GM18909 (cell line): Measurements from ENCODE around the gene KCNK15.
"Not testable (repeated sequence)": the region's sequence is repeated elsewhere in the genome, so short reads cannot be mapped to it uniquely, and the experiment has no call there.

Source experiments
- ATAC-seq: cut with Tn5 transposase; IDR thresholded peaks from one replicate; pipeline ENCODE4 v1.9.1; 2021; ENCODE audit warnings: mild to moderate bottlenecking; ENCODE audit not compliant: unreplicated experiment, poor library complexity

KCNK15 gene

GRCh38 chr20:44745598-44746366 lies at the start of gene KCNK15:
Gene KCNK15, plus strand, starts transcription at chr20:44745865. Its CDS starts 46 bp downstream, at chr20:44745911.
- ATAC-seq: no peak

GRCh38 chr20:44696315-44696714 lies 49.4 kb upstream of the KCNK15 start:
- ATAC-seq: no peak

GRCh38 chr20:44697041-44697440 lies 48.6 kb upstream of the KCNK15 start:
- not testable (repeated sequence) for ATAC-seq

DNA sequence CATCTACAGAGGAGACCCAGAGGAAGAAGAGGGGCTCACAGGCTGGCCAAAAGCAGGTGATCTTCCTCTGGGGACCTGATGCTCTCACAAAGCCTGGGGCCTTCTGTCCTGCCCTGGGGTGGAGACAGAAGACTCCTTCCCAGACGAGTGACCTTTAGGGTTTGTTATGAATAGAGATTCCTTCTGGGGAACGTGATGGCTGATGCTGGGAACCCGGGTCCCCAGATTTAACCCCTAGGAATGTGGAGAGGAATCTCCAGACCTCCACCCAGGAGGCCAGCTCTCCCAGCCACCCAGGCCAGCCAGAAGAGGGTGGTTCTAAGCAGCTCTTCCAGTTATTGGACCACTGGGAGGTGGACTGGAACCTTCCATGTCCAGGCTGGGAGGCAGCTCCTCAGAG lies 47.3 kb upstream of the KCNK15 start:
- no peak for ATAC-seq

DNA sequence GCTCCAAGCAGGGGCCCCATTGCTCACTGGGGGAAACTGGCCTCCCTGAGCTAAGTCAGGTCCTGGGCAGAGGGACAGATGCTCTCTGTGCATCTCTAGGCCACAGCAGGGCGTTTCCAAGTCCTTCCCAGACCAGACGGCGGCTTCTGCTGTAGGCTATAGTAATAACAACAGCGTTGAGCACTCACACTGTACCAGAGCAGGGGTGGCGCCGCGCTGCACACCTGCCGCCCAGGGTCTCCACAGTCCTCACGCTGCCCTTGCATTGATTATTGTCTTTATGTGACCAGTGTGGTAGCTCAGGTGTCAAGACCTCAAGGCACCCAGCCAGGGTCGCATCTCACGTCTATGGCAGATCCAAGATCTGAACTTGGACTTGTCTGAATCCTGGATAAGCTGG lies 45.4 kb upstream of the KCNK15 start:
- ATAC-seq: no peak

- ATAC-seq: no peak
These were observed 44.4 kb upstream of the KCNK15 start for GRCh38 chr20:44701118-44701857.

DNA sequence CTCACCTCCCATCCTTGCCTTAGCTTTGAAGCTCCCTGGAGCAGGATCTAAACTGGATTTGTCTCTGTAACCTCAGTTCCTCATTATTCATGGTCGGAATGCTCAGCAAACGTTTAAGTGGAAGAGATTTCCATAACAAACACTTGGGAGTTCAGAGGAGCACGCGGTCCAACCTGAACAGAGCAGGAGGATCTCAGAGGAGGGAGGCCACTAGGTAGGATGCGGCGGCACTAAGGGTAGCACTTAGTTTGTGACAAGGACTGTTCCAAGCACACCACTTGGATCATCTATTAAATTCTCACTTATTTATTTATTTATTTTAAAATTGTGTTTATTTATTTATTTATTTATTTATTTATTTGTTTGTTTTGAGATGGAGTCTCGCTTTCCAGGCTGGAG lies 43.8 kb upstream of the KCNK15 start:
- ATAC-seq: no peak

- peak; percentile 66 for ATAC-seq
These were observed 42.9 kb upstream of the KCNK15 start for GRCh38 chr20:44702776-44703175.

- no peak for ATAC-seq
These were observed 42.3 kb upstream of the KCNK15 start for GRCh38 chr20:44703183-44703925.

DNA sequence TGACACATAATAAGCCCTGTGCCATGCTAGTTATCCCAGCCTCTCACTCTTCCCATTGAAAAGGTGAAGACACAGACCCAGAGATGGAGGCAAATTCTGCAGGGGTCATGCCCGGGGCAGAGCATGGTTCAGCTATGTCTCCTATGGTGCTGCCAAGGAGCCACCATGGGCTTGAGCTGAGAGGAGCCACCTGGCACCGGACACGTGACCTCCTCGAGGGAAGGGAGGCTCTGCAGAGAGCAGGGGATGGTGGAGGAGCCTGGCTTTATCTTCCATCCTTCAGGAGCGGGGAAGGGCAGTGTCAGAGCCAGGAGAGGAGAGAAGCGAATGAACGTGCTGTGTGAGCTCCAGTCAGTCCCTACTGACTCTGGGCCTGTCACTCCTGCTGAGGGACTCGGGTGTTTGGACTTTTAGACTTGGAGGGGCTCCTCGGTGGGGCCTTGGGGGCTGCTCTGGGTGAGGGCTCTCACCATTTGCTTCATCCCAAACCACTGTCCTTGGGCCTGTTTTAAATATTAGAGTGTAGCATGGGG lies 41.6 kb upstream of the KCNK15 start:
- no peak for ATAC-seq

GRCh38 chr20:44704551-44704971 lies 41.1 kb upstream of the KCNK15 start:
- ATAC-seq: no peak

GRCh38 chr20:44705364-44706094 lies 40.1 kb upstream of the KCNK15 start:
- ATAC-seq: no peak

DNA sequence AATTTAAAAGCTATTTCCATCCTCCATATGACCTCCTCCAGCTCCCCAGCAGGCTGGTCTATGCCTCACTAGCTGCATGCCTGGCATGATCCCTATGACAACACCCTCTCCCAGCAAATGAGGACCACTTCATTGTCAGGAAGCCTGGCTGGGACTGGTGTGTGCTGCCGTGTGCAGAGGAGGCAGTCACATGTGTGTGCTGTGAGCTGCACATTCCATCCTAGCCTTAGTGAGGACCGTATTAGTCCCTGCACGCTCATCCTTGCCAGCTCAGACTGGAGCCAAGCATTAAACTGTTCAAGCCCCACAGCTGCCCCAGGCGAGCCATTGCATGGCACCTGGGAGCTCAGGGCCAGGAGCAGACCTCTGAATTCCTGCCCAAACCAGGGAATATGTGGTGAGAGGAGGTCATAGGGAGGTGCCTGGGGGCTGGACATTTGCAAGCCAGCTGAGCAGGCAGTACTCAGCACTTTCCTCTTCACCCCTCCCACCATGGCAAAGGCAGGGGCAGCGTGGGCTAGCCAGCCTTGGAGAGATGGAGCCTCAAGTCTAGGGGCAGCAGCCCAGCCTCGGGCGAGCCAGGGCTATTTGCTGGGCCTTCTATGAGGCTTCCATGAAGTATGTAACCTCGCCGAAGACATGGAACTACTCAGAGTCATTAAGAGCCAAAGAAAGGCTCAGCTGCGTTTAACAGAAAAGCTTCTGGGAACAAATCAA lies 39.2 kb upstream of the KCNK15 start:
- no peak for ATAC-seq

DNA sequence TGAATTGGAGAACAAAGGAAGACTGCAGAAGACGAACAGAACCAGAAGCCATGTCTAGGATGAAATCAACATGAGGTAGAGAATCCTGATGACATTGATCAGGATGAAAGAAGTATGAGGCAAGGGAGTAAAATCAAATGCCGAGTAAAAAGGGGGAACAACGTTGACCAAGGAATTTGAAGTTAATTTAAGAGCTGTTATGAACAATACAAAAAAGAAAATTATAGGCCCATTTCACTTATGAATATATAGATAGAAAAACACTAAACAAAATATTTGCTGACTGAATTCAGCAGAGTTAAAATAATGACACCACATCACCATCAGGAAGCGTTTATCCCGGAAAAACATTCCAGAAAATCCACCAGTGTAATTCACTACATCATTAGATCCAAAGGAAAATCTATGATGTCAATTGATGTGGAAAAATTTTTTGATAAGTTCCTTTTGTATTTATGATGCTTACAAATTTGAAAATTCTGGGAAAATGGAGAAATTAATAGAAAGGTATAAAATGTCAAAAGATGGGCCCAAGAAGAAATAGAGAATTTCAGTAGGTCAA lies 38.6 kb upstream of the KCNK15 start:
- no peak for ATAC-seq

DNA sequence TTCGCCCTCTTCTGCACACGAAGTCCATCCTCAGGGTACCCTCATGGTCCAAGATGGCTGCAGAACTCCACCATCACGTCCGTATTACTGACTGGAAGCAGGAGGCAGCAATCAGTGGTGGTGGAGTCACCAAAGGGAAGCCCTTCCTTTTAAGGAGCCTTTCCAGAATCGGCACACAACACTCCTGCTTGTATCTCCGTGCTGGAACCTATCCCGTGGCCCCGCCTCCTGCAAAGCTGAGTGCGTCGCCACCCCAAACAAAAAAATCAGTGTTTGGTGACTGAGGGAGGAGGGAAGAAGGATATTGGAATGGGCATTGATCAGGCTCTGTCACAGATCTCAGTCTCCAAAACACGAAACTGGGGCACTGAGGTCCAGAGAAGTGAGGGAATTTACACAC lies 36.3 kb upstream of the KCNK15 start:
- no peak for ATAC-seq

GRCh38 chr20:44709797-44710196 lies 35.9 kb upstream of the KCNK15 start:
- no peak for ATAC-seq

- ATAC-seq: no peak
These were observed 34.4 kb upstream of the KCNK15 start for GRCh38 chr20:44711237-44711636.

DNA sequence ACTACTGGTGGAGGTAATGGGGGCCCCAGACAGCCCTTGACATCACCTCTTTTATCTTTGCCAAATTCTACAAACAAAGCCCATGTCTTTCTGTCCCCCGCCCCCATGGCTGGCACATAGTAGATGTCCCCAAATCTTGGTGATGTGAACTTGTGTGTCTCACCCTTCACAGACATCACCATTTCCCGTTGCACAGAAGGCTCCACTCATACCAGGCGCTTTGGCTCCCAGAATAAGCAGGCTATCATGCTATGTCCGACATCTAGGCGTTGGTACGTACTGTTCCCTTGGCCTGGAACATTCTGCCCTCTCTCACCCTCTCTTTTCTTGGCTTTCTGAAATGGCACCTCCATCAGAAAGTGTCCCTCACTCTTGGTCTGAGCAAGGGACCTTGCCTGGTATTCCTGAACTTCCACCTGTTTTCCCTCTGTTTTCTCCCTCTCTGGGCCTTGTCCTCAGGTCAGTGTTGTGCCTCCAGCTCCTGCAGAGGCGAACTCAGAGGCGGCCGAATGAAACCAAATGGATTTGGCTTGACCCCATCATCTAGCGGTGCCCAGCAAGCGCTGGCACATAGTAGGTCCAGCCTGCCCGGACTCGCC lies 31.5 kb upstream of the KCNK15 start:
- no peak for ATAC-seq
